KOPT-K1 (cell line): ENCODE data around the gene SPEN.
"Not testable (repeated sequence)": the region's sequence is repeated elsewhere in the genome, so short reads cannot be mapped to it uniquely, and the experiment has no call there.

Experiments
- H3K27ac ChIP-seq: fragments of 200-600 bp; sonication (generic); 2 replicates; pipeline ENCODE4 v1.5.1; 2016; ENCODE audit warnings: antibody characterized with exemption, mild to moderate bottlenecking, low read depth, low read length; ENCODE audit not compliant: poor library complexity, severe bottlenecking
- H3K36me3 ChIP-seq: fragments of 200-600 bp; sonication (generic); 2 replicates; pipeline ENCODE4 v1.5.1; 2017; ENCODE audit warnings: antibody characterized with exemption, mild to moderate bottlenecking, low read length, moderate library complexity; ENCODE audit not compliant: insufficient read depth
- H3K9me3 ChIP-seq: fragments of 200-600 bp; sonication (generic); 2 replicates; pipeline ENCODE4 v1.5.1; 2017; ENCODE audit warnings: antibody characterized with exemption, low read length, mild to moderate bottlenecking; ENCODE audit not compliant: insufficient read depth, poor library complexity, severe bottlenecking

Gene SPEN

GRCh38 chr1:15866721-15867201, 19.3 kb downstream of the SPEN start:
- no peaks in the 10 kb centered on the region; the same call in 1 of the 2 replicates for H3K36me3 ChIP-seq
- no peaks in the 10 kb centered on the region for H3K9me3 ChIP-seq
- H3K27ac ChIP-seq = no peak overlapping the region

DNA sequence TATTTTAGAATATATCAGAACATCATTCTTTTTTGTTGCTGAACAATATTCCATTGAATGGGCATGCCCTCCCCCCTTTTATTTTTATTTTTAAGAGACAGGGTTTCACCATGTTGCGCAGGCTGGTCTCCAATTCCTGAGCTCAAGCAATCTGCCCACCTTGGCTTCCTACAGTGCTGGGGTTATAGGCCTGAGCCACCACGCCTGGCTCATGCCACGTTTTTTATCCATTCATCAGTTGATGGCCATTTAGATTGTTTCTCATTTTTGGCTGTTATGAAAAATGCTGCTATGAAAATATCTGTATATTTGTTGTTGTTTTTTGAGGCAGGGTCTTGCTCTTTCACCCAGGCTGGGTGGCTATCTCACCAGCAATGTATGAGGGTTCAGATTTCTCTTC, 19.8 kb downstream of the SPEN start:
- Histone ChIP-seq H3K9me3 (no peaks in the 10 kb centered on the region), H3K27ac (no peak overlapping the region), H3K36me3 (no peaks in the 10 kb centered on the region; the same call in 1 of the 2 replicates)

DNA sequence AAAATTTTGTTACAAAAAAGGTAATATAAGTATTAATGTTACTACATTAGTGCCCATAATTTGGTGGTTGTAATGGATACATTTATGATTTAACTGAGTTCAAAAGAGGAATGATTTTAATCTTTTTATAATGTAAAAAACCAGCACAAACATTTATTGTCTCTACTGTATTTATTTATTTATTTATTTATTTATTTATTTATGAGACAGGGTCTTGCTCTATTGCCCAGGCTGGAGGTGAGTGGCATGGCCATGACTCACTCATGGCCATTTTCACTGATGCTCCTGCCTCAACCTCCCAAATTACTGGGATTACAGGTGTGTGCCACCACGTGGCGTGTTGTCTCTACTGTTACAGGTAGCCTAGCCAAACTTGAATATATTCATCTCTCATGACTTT, 21.9 kb downstream of the SPEN start:
- H3K9me3 ChIP-seq = no peaks in the 10 kb centered on the region
- H3K27ac ChIP-seq = no peak overlapping the region
- H3K36me3 ChIP-seq = peaks cover 20% of the 10 kb centered on the region

DNA sequence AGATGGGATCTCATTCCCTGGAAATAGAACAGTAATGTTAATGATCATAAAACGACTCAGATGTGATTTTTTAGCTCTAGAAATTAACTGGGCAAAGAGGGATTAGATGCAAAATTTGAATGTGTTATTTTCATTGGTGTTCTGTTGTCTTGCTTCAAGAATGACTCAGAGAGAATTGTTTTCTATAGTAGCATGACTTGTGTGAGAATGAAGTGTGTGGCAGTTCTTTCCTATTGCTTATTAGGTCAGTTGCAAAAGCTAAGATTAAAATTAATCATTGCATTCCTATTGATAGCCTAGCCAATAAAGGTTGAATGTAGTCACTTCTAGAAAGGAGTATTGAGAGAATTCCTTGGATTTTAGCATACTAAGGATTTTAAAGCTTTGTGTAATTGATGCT, 22.9 kb downstream of the SPEN start:
- no peaks in the 10 kb centered on the region for H3K9me3 ChIP-seq

GRCh38 chr1:15874471-15874870, 27.0 kb downstream of the SPEN start:
- no peak overlapping the region for H3K27ac ChIP-seq
- peaks cover 67% of the 10 kb centered on the region for H3K36me3 ChIP-seq
- H3K9me3 ChIP-seq = no peaks in the 10 kb centered on the region

More for the DNA sequence above, 22.9 kb downstream of the SPEN start:
- no peak overlapping the region for H3K27ac ChIP-seq
- peaks cover 28% of the 10 kb centered on the region for H3K36me3 ChIP-seq

- H3K27ac ChIP-seq = no peak overlapping the region
- H3K36me3 ChIP-seq = peaks cover 86% of the 10 kb centered on the region
- H3K9me3 ChIP-seq = no peaks in the 10 kb centered on the region
Observed at GRCh38 chr1:15876357-15877055, 29.0 kb downstream of the SPEN start.

- no peak overlapping the region for H3K27ac ChIP-seq
Observed at GRCh38 chr1:15881961-15882360, 34.5 kb downstream of the SPEN start.

DNA sequence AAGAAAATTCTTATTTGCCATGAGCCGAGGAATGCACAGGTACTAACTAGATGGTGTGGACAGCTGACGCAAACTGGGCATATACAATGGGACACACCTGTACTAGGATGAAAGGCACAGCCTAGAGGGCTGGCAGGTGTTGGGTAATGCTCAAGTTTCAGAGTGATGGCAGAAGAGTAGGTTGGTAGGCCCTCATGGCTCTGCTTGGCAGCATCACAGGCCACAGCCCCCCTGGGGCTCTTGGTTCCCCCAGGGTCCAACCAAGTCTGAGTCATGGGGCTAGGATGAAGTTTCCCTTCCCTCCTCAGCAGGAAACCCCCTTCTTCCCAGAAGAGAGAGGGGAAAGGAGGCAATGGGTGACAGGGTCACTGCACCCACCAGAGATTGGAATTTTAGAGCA, 35.2 kb downstream of the SPEN start:
- Histone ChIP-seq H3K36me3 (peaks cover 81% of the 10 kb centered on the region), H3K9me3 (no peaks in the 10 kb centered on the region), H3K27ac (no peak overlapping the region)

More at GRCh38 chr1:15881961-15882360, 34.5 kb downstream of the SPEN start:
- H3K9me3 ChIP-seq = no peaks in the 10 kb centered on the region
- H3K36me3 ChIP-seq = peaks cover 88% of the 10 kb centered on the region

- peaks cover 77% of the 10 kb centered on the region for H3K36me3 ChIP-seq
- no peak overlapping the region for H3K27ac ChIP-seq
- no peaks in the 10 kb centered on the region for H3K9me3 ChIP-seq
Observed at GRCh38 chr1:15883326-15883725, 35.8 kb downstream of the SPEN start.

GRCh38 chr1:15884477-15884876, 37.0 kb downstream of the SPEN start:
- Histone ChIP-seq H3K27ac (no peak overlapping the region), H3K9me3 (no peaks in the 10 kb centered on the region), H3K36me3 (peaks cover 77% of the 10 kb centered on the region)

- H3K27ac ChIP-seq = no peak overlapping the region
Observed at GRCh38 chr1:15885269-15885668, 37.8 kb downstream of the SPEN start.

GRCh38 chr1:15885701-15886610, 38.4 kb downstream of the SPEN start:
- H3K27ac ChIP-seq = no peak overlapping the region
- H3K9me3 ChIP-seq = no peaks in the 10 kb centered on the region
- peaks cover 78% of the 10 kb centered on the region for H3K36me3 ChIP-seq

More at GRCh38 chr1:15885269-15885668, 37.8 kb downstream of the SPEN start:
- Histone ChIP-seq H3K36me3 (peaks cover 78% of the 10 kb centered on the region), H3K9me3 (no peaks in the 10 kb centered on the region)

- Histone ChIP-seq H3K27ac (no peak overlapping the region), H3K9me3 (no peaks in the 10 kb centered on the region), H3K36me3 (peaks cover 80% of the 10 kb centered on the region)
Observed at GRCh38 chr1:15886611-15887167, 39.2 kb downstream of the SPEN start.

DNA sequence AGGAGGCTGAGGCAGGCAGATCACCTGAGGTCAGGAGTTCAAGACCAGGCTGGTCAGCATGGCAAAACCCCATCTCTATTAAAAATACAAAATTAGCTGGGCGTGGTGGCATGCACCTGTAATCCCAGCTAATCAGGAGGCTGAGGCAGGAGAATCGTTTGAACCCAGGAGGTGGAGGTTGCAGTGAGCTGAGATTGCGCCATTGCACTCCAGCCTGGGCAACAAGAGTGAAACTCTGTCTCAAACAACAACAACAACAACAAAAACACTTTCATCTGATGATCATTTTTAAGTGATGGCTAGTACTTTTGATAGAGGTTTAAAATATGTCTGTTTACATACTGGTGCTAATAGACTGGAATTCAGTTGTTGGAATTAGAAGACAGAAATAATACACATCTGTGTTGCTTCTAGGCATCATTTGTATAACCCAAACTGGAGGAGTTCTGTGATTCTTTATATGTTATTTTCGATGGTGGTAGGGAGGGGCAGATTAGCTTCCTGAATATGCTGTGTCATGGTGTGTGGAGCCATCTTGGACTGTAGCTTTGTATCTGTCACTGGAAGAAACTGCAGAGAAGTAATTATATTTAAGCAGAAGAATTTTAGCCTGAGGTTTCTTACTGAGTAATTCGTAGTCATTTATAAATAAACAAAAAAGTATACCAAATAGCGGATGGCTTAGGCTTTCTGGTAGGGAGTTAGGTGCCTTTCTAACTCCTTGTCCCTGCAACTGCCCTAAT, 45.5 kb downstream of the SPEN start:
- Histone ChIP-seq H3K27ac (peak overlapping the region; percentile 2), H3K36me3 (peaks cover 57% of the 10 kb centered on the region)
- not testable (repeated sequence) for H3K9me3 ChIP-seq
